Measurements from ENCODE around the gene SMU1. TPM values are rescaled to one million over a fixed set of nuclear protein-coding genes. Genes with fewer than 3 reads are reported as not detected.

SMU1 gene
- total RNA-seq, 1 experiment from 2014 or later = 14.5 TPM

DNA sequence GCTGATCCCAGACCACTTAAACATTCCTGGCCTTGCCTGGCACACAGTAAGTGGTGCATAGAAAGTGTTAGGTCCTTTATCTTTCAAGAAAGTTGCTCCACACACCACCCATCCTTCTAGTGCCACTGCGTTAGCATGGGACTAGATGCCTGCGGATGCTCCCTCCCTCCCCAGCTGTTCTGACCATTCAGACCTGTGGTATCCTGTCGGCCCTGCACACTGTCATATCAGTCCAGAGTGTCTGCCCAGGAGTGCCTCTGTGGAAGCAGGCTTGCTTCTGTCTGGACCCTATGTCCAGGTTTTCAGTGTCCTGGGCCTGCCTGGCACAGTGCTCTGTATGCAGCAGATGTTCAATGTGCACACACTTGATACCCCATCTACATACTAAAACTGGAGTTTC lies 38.3 kb upstream of the SMU1 start:
- intact Hi-C loops (cut with micrococcal nuclease; ENCODE audit: unreplicated experiment) = no loop called here
- POLR2A ChIA-PET (ENCODE audit: unreplicated experiment) = no interaction called here

DNA sequence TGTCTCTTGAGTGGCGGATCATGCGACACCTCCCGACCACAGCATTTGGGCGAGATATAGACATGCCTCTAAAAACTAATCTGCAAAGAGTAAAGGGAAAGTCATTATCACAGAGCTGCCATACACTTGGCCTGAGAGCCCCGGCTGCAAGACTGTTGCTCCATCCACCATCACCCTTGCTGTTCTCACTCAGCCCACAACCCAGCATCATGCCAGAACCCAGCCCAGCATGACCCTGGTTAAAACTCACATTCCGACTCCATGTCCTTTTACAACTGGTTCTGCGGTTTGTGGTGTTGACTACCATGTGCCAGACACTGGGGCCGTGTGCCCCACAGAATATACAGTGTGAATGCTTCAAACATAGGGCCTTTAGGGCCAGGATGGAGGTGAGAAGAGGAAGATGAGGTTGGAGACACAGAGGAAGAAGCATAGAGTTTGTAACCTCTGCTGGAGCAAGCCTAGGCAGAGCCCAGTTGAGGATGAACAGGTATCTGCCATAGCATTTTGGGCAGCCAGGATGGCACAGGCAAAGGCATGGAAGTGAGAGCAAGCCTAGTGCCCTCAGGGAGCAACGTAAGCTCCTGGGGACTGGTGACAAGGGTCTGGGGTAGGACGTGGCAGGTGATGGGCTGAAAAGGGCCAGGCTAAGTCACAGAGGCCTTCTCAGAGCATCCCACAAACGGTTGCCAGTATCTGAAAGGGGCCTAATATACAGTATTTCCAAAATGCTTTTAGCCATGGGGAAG lies 37.5 kb upstream of the SMU1 start:
- Histone ChIP-seq H3K27me3 (ENCODE audit: insufficient read depth, low read depth) (no peaks in the 10 kb centered on the region), H3K9me2 (ENCODE audit: insufficient read depth) (no peaks in the 10 kb centered on the region), H3F3A (ENCODE audit: insufficient read depth, low read depth) (peaks cover 6% of the 10 kb centered on the region; the same call in 1 of the 2 replicates), H3K4me3 (no peak overlapping the region), H3K9me3 (ENCODE audit: insufficient read depth, low read depth) (no peaks in the 10 kb centered on the region), H3K4me2 (no peak overlapping the region), H3K4me1 (replicated peaks; ENCODE audit: insufficient read depth) (peaks cover 21% of the 10 kb centered on the region), H4K20me1 (ENCODE audit: insufficient read depth) (no peaks in the 10 kb centered on the region), H2AFZ (no peak overlapping the region), H3K27ac (no peak overlapping the region), H3K79me2 (ENCODE audit: low read depth) (0 out of 2 replicates have a peak, but pooled peaks cover 2% of the 10 kb centered on the region), H3K36me3 (ENCODE audit: low read depth) (no peaks in the 10 kb centered on the region)
- CTCF ChIA-PET = no interaction called here
- intact Hi-C loops (cut with micrococcal nuclease; ENCODE audit: unreplicated experiment) = no loop called here
- POLR2A ChIA-PET (ENCODE audit: unreplicated experiment) = no interaction called here
- no peak for TF ChIP-seq EZH2 (IDR thresholded peaks at IDR 0.05; ENCODE audit: low read depth)
- TF ChIP-seq CTCF (conservative IDR thresholded peaks at IDR 0.05) = no peak
- no peak for DNase-seq
- no TSS peak for BruUV-seq (replicated peaks)

More for the DNA sequence above, 38.3 kb upstream of the SMU1 start:
- Histone ChIP-seq H3K27ac (no peak overlapping the region), H3K4me3 (no peak overlapping the region), H3K4me2 (no peak overlapping the region), H3K79me2 (ENCODE audit: low read depth) (0 out of 2 replicates have a peak, but pooled peaks cover 2% of the 10 kb centered on the region), H2AFZ (no peak overlapping the region), H3K27me3 (ENCODE audit: insufficient read depth, low read depth) (no peaks in the 10 kb centered on the region), H3F3A (ENCODE audit: insufficient read depth, low read depth) (peaks cover 6% of the 10 kb centered on the region; the same call in 1 of the 2 replicates), H3K9me2 (ENCODE audit: insufficient read depth) (no peaks in the 10 kb centered on the region), H3K9me3 (ENCODE audit: insufficient read depth, low read depth) (no peaks in the 10 kb centered on the region), H4K20me1 (ENCODE audit: insufficient read depth) (no peaks in the 10 kb centered on the region), H3K4me1 (replicated peaks; ENCODE audit: insufficient read depth) (peaks cover 21% of the 10 kb centered on the region), H3K36me3 (ENCODE audit: low read depth) (no peaks in the 10 kb centered on the region)
- TF ChIP-seq EZH2 (IDR thresholded peaks at IDR 0.05; ENCODE audit: low read depth) = no peak
- no peak for TF ChIP-seq CTCF (conservative IDR thresholded peaks at IDR 0.05)
- BruUV-seq (replicated peaks) = no TSS peak
- no peak for DNase-seq
- CTCF ChIA-PET = no interaction called here

- TF ChIP-seq EZH2 (IDR thresholded peaks at IDR 0.05; ENCODE audit: low read depth) = no peak
- TF ChIP-seq CTCF (conservative IDR thresholded peaks at IDR 0.05) = no peak
- Histone ChIP-seq H3K4me1 (replicated peaks; ENCODE audit: insufficient read depth) (peaks cover 19% of the 10 kb centered on the region), H3K27ac (no peak overlapping the region), H3K36me3 (ENCODE audit: low read depth) (no peaks in the 10 kb centered on the region), H3K27me3 (ENCODE audit: insufficient read depth, low read depth) (no peaks in the 10 kb centered on the region), H3K4me3 (no peak overlapping the region), H4K20me1 (ENCODE audit: insufficient read depth) (no peaks in the 10 kb centered on the region), H3K9me2 (ENCODE audit: insufficient read depth) (no peaks in the 10 kb centered on the region), H3F3A (ENCODE audit: insufficient read depth, low read depth) (peaks cover 3% of the 10 kb centered on the region; the same call in 1 of the 2 replicates), H2AFZ (no peak overlapping the region), H3K9me3 (ENCODE audit: insufficient read depth, low read depth) (no peaks in the 10 kb centered on the region), H3K4me2 (no peak overlapping the region), H3K79me2 (ENCODE audit: low read depth) (0 out of 2 replicates have a peak, but pooled peaks cover 2% of the 10 kb centered on the region)
- CTCF ChIA-PET = no interaction called here
- no peak for DNase-seq
- no TSS peak for BruUV-seq (replicated peaks)
- intact Hi-C loops (cut with micrococcal nuclease; ENCODE audit: unreplicated experiment) = no loop called here
- POLR2A ChIA-PET (ENCODE audit: unreplicated experiment) = interaction anchor here (0.7 kb wide), 2 partner anchors 41 to 51 kb away, joined by 5 to 6 read pairs; no protein-coding TSS in a partner anchor
Observed at GRCh38 chr9:33112094-33112493, 35.6 kb upstream of the SMU1 start.

All from PC-9 (cell line).